Measurements from ENCODE around the gene ZNF382.

- TF ChIP-seq POLR2A (IDR thresholded peaks at IDR 0.05; ENCODE audit: low read length): no peak
- TF ChIP-seq GATA1 (IDR thresholded peaks at IDR 0.05; ENCODE audit: low read depth, low read length): no peak
Measured at GRCh38 chr19:36627057-36627456, 21.9 kb downstream of the ZNF382 start.
